Iris pigment epithelial cell (primary cell): ENCODE data around the gene MLLT3.
A peak's percentile ranks its signal among the peaks of the same experiment; 100 is the strongest.
"Not testable (repeated sequence)": the region's sequence is repeated elsewhere in the genome, so short reads cannot be mapped to it uniquely, and the experiment has no call there.

ENCODE experiments used
- DNase-seq: peaks from one replicate; pipeline ENCODE4 v3.0.0-alpha.2; 2011; ENCODE audit warnings: low read depth

The MLLT3 gene

GRCh38 chr9:20597862-20598261 lies 24.4 kb downstream of the MLLT3 start:
- no peak for DNase-seq

- no peak for DNase-seq
Observed at GRCh38 chr9:20594608-20595007, 27.7 kb downstream of the MLLT3 start.

GRCh38 chr9:20593537-20593936 lies 28.8 kb downstream of the MLLT3 start:
- DNase-seq, result peak; percentile 78

GRCh38 chr9:20593105-20593504 lies 29.2 kb downstream of the MLLT3 start:
- DNase-seq, result peak; percentile 33

- DNase-seq, result no peak
Observed at GRCh38 chr9:20592673-20593072, 29.6 kb downstream of the MLLT3 start.

GRCh38 chr9:20591223-20591622 lies 31.1 kb downstream of the MLLT3 start:
- no peak for DNase-seq

- DNase-seq, result no peak
Observed at GRCh38 chr9:20584968-20585643, 37.2 kb downstream of the MLLT3 start.

- not testable (repeated sequence) for DNase-seq
Observed at GRCh38 chr9:20583088-20583487, 39.2 kb downstream of the MLLT3 start.

- DNase-seq, result no peak
Observed at GRCh38 chr9:20582150-20582549, 40.1 kb downstream of the MLLT3 start.

- no peak for DNase-seq
Observed at GRCh38 chr9:20580673-20581072, 41.6 kb downstream of the MLLT3 start.

- no peak for DNase-seq
Observed at GRCh38 chr9:20579524-20580314, 42.6 kb downstream of the MLLT3 start.

- no peak for DNase-seq
Observed at GRCh38 chr9:20573023-20573422, 49.3 kb downstream of the MLLT3 start.

- peak; percentile 80 for DNase-seq
Observed at GRCh38 chr9:20570756-20571155, 51.5 kb downstream of the MLLT3 start.

- peak; percentile 45 for DNase-seq
Observed at GRCh38 chr9:20570087-20570486, 52.2 kb downstream of the MLLT3 start.

GRCh38 chr9:20569525-20569924 lies 52.8 kb downstream of the MLLT3 start:
- no peak for DNase-seq

GRCh38 chr9:20568400-20568799 lies 53.9 kb downstream of the MLLT3 start:
- DNase-seq, result no peak

GRCh38 chr9:20566401-20566800 lies 55.9 kb downstream of the MLLT3 start:
- DNase-seq, result no peak

- DNase-seq, result no peak
Observed at GRCh38 chr9:20564650-20565049, 57.6 kb downstream of the MLLT3 start.

- DNase-seq, result no peak
Observed at GRCh38 chr9:20563917-20564316, 58.4 kb downstream of the MLLT3 start.

- DNase-seq, result no peak
Observed at GRCh38 chr9:20562051-20562450, 60.2 kb downstream of the MLLT3 start.

- DNase-seq, result no peak
Observed at GRCh38 chr9:20561531-20561930, 60.8 kb downstream of the MLLT3 start.

GRCh38 chr9:20559231-20559890 lies 62.9 kb downstream of the MLLT3 start:
- DNase-seq, result no peak

GRCh38 chr9:20558566-20559016 lies 63.7 kb downstream of the MLLT3 start:
- DNase-seq, result peak; percentile 90
